Measurements from ENCODE around the gene CDH13.

The CDH13 gene

DNA sequence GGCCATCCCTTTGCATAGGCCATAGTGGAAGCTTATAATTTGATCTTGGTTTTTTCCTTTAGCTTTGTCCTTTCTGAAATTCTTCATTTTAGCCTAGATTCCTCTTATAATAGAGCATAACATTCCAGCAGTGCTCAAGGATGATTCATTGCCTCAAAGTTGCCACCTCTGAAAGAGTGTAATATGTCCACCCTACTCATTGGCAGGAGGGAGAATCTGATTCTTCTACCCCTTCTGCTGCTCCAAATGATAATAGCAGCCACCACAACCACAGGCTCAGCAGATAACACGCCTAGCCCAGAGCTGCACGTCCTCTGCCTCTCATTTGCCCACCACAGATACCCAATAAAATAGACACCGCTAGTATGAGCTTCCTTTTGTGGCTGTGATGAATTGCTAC lies 843.6 kb downstream of the CDH13 start:
- DNase-seq: no peak

- DNase-seq: no peak
Observed at GRCh38 chr16:83472776-83473501, 846.2 kb downstream of the CDH13 start.

- DNase-seq: no peak
Observed at GRCh38 chr16:83473926-83474650, 847.3 kb downstream of the CDH13 start.

DNA sequence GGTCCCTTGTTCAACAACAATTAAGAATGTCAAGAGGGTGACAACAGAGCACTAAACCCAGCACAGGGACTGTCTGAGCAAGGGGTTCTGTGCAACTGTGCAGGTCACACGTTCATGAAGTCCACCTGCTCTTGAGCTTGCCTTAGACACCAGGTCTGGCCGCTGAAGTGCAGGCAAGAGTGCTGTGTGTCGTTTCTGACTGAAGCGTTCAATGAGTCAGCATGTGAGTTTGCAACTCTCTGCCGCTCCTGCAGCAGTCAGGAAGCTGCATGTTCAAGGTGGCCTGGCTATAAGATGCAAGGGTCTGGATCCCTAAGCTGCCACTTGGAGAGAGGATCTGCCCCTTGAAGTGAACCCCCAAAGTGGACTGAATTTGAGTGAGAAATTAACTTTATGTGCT lies 848.3 kb downstream of the CDH13 start:
- DNase-seq: no peak

GRCh38 chr16:83481589-83481988 lies 854.8 kb downstream of the CDH13 start:
- no peak for DNase-seq

DNA sequence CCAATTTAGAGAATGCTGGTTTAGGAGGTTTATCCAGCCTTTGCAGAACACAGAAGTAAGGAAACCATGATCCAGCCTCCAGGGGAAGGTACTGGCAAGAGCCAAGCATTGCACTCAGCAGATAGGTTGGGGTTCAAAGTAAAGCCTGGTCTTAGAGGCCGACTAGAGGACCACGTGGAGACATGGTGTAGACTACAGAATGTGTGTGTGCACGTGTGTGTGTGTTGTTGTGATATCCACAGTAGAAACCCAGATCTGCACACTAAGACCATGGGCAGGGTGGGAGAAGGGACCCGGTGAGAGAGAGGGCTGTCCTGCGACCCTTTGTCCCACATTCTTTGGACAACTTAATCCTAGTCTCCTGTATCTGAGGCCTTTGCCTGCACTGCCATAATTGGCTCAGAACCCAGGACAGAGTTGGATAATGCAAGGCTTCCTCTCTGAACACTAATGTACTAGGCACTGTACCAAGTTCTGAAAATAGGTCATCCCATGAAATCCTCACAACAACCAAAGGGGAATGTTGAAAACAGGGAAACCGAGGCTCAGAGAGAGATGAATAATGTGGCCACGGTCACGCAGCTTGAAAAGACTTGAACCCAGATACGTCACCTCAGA lies 855.9 kb downstream of the CDH13 start:
- no peak for DNase-seq

DNA sequence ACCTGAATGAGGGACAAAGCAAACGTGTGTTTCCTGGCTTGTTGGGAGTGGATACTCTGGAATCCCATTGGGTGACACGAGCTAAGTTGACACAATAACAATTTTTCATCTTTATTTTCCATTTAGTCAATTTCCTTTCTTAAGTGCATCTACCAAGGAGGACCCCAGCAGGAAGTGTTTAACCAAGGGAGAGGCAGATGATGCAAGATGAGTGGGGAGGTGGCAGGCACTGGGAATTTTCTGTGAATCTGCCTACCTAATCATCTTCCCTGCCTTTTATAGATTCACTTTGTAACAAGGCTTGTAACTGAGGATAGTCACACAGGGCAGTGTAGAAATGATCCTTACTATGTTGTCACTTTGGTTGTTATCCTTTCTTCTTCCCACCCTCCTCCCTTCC lies 863.3 kb downstream of the CDH13 start:
- DNase-seq: no peak

DNA sequence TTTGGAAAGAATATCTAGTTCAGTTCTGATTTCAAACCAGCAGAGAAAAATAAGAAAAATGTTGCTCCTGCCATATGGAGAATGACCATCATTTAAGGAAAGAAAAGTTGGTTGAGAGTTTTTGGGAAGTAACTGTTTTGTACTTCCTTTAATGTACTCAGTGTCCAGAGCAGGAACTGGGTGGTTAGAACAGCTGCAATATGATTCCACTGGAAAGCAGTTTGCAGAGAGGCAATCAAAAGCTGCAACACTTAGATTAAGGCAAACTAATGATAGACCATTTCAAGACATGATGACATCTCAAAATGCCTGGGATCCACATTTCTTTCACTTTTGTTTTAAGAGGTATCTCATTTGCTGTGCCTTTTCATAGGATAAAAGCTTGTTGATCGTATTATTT lies 867.7 kb downstream of the CDH13 start:
- DNase-seq: no peak

GRCh38 chr16:83501481-83501880 lies 874.7 kb downstream of the CDH13 start:
- DNase-seq: no peak

GRCh38 chr16:83508295-83508694 lies 881.5 kb downstream of the CDH13 start:
- no peak for DNase-seq

DNA sequence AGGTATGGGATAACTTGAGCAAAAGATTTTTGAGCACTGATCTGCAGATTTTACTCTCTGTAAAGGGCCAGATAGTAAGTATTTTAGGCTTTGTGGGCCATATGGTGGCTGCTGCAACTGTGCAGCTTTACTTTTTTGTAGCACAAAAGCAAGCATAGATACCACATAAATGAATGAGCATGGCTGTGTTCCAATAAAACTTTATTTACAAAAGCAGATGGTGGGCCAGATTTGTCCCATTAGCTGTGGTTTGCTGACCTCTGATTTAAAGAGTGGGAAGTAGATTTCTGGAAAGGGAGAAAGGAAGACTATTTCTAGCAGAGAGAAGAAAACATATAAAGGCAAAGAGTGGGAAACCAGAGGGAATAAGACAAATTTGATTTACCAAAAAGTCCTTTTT lies 882.5 kb downstream of the CDH13 start:
- no peak for DNase-seq

DNA sequence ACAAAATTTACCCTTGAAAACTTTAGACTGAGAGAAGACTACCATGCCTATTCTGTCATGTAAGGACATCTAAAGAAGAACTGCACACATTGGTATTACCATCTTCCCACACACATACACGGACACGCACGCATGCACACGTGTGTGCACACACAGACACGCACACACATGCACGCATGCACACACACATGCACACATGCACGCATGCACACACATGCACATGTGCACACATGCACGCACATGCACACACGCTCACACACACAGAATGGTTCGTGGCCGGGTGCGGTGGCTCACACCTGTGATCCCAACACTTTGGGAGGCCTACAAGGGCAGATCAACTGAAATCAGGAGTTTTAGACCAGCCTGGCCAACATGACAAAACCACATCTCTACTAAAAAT lies 884.1 kb downstream of the CDH13 start:
- no peak for DNase-seq

GRCh38 chr16:83513008-83513755 lies 886.4 kb downstream of the CDH13 start:
- no peak for DNase-seq

DNA sequence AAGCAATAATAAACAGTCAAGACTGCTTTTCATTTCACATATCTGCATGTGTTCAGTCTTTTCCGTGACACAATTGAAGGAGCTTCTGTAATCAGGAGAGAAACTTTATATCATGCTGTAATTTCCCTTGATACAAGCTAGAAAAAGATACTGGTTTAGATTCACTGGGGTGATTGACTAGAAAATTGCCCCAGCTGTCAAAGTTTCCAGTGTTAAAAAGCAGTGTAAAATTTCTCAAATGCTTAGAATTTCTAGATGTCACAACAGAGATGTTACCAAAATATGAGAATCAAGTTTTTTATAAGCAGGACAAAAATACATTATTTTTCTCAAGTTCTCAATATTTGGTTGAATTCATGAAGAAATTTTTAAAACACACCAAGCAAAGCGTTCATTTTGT lies 888.6 kb downstream of the CDH13 start:
- DNase-seq: no peak

GRCh38 chr16:83516931-83517330 lies 890.2 kb downstream of the CDH13 start:
- no peak for DNase-seq

- DNase-seq: no peak
Observed at GRCh38 chr16:83517398-83517797, 890.6 kb downstream of the CDH13 start.

GRCh38 chr16:83520596-83520995 lies 893.8 kb downstream of the CDH13 start:
- no peak for DNase-seq

DNA sequence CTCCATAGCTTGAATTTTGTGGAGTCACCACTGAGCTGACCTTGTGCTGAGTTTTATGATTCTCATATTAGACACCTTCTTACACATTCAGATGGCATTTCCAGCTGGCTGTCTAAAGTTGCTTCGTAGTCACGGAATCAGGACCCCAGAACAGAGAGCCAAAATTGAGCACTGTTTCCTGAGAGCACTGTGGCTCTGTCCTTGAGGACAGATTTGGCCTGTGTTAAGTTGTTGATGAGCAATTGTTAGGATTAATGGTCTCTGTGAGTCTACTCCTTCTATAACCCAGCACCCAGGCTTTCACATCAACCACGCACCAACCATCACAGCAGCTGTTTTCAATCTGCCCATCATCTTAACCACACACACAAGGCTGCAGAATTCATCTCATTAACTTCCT lies 903.5 kb downstream of the CDH13 start:
- no peak for DNase-seq

GRCh38 chr16:83532634-83533033 lies 905.9 kb downstream of the CDH13 start:
- no peak for DNase-seq

DNA sequence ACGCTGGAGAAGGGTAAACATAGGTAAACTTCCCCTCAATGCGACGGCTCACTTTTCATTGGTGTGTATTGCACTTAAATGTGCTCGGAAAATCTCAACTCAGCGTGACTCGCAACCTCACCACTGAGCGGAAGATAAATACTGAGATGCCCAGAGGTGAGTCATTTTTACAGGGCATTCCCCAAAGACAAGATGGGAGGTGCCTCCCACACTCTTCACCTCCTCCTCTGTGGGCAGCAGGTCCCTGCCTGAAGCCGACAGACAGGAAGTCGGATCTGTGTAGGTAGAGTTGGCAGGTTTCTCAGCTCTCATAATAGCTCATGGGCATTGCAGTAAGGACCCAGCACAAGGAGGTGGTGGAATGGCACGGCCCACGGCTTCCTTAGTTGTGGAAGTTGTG lies 906.4 kb downstream of the CDH13 start:
- DNase-seq: no peak

- DNase-seq: no peak
Observed at GRCh38 chr16:83538707-83539106, 911.9 kb downstream of the CDH13 start.

DNA sequence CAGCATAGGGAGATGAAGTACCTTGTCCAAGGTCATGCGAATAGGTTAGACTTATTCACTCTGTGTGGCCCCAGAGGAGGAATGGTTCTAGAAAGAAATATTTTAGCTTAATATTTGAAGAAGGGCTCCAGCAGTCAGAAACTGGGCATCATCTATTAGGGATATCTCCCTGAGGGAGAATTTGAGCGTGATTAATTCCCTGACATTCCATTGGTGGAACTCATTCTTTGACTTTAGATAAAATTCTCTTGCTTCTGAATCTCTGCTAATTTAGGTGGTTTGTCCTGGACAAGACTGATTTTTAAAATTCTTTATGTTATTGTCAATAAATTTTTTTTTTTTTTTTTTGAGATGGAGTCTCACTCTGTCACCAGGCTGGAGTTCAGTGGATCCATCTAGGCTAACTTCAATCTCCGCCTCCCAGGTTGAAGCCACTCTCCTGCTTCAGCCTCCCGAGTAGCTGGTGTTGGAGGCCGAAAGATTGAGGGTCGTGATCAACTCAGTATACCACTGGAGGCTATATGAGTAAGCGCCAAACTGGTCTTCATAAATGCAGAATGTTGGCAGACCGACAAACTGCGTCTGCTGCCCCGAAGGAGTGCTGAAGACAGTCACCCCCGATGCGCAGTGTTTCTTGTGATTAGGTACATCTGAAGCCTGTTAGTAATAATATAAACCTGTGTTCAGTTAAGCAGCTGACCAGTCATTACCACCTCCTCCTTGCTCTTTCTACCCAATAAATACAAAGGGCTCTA lies 913.1 kb downstream of the CDH13 start:
- DNase-seq: no peak

DNA sequence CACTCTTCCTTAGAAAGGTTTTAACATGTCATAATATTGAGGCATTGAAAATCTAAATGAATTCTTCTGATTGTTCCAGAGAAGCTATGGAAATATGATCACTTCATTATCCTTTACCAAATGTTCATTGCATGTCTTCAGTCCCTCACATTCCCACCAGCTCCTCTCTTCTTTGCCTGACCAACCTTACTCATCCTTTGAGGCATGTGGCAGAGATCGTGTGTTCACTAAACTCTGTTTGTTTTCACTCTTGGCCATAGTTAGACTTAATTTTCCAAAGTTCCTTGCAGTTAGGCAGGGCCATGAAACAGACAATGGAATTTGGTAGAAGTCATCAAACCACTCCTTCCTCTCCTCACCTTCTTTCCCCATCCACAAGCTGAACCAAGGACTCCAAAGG lies 914.5 kb downstream of the CDH13 start:
- DNase-seq: no peak
